NOMO-1 (cell line): ENCODE measurements around the gene MMP2.

Experiments used
- DNase-seq, 2 experiments: peaks; one replicate each; lab custom pipeline; 2025; ENCODE audit not compliant: unreplicated experiment in 2 of 2; lab: John Stamatoyannopoulos, UW

Gene MMP2

DNA sequence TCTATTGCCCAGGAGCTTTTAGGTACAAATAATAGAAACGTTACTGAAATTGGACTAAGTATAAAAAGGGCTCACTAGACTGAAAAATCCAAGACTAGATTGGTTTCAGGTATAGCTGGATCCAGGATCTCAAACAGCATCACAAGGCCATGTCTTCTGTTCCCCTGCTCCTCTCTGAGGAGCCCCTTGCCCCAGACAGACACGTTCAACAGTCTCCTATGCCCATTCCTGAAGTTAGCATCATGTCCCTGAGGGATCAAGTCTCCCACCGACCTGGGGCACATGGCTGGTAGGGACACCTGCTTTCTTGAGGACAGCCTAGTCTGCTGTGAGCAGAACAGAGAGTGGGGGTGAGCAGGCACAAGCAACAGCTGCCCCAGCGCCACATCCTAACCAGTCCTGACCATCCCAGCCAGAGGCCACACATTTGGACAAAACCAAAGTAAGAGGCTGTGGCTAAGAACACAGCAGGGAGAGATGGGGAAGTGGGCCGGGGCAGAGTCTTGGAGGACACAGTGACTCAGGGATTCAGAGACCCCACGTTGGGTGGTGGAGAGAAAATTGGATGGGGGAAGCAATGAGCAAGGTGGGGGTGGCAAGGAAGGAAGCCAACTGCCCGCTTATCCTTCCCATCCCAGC, 10.5 kb upstream of the MMP2 start:
- no peak for DNase-seq

DNA sequence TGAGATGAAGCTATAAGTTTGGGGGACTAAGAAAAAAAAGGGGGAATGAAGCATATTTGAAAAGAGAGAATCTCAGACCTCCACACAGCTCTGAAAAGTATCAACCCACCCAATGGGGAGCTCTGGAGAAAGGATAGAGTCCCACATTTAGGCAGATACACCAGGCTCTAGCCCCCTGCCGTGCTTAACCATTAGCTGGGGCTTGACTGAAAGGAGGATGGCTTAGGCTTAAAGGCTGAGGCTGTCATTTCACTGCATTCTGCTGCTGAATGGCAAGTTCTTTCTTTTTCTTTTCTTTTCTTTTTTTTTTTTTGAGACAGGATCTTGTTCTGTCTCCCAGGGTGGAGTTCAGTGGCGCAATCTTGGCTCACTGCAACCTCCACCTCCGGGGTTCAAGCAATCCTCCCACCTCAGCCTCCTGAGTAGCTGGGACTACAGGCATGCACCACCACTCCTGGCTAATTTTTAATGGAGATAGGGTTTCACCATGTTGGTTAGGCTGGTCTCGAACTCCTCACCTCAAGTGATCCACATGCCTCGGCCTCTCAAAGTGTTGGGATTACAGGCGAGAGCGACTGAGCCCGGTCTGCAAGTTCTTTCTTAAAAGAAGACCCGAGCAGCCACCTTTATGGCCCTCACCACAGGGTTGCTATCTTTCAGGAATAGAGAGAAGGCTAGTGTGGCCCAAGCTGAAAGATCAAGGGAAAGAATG, 9.0 kb upstream of the MMP2 start:
- DNase-seq, result no peak

DNA sequence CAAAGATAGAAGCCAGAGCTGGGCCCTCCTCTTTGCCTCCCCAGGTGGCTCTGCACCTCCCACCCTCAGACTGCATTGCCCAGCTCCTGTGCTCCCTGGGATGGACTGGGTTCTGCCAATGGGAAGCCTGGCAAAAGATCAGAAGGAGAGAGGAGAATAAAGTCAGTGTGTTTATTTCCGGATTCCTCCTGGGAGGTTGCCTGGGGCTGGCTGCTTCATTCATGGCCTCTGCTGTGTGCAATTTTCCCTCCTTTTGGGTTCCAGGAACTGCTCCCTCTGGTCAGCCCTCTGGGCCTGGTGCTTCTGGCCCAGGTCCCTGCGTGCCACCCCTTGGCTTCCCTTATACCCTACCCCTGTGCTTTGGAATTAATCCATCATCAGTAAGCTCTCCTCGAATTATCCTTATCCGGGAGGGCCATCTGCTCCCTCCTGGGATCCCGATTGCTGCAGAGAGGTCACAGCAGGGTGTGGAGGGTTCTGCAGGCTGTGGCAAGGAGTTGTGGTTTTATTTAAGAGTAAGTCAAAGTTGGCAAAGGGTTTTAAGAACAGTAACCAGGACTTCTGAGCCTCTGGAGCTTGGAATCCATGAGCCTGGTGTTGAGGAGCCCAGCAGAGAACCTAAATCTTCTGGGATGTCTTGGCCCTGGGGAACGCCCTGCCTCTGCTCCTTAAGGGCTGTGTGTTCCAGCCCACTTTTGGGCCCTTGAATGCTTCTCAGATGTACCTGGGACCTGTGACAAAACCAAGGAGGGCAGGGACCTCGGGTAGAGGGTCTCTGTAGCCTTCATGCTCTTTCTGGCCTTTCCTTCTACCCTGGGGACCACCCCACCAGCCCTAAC, 8.2 kb upstream of the MMP2 start:
- DNase-seq, result no peak

DNA sequence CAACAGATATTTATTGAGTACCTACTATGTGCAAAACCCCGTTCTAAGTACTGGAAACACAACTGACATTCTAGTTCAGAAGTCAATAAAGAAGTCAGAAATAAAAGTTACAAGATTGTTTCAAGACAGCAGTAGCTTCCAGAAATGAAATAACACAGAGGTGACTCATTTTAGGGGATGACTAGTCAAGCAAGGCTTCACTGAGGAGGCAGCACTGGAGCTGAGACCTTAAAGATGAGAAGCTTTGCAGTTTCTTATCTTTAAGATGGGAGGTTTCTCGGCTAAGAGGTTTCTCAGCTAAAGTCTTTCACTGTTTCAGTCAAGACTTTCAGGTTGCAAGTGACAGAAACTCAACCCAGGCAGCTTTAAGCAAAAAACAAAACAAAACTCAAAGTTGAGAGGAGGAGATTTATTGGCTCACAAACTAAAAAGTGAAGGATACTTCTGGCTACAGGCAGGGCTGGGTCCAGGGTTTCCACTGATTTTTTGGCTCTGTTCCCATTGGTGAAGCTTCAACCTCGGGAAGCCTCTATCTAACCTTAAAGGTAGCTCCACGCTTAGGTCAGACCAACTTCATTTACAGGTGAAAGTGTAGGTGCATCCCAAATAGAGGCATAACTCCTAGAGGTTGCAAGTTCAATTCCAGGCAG, 7.4 kb upstream of the MMP2 start:
- DNase-seq, result peak in 1 of 2 experiments; percentile 6

DNA sequence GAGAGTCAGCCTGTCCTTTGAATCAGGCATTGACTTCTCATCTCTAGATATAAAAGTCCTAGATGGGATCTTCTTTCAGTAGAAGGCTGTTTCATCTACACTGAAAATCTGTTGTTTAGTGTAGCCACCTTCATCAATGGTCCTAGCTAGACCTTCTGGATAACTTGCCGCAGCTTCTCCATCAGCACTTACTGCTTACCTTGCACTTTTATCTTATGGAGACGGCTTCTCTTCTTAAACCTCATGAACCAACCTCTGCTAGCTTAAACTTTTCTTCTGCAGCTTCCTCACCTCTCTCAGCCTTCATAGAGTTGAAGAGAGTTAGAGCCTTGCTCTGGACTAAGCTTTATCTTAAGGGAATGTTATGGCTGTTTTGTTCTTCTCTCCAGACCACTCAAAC, 5.4 kb upstream of the MMP2 start:
- no peak for DNase-seq

DNA sequence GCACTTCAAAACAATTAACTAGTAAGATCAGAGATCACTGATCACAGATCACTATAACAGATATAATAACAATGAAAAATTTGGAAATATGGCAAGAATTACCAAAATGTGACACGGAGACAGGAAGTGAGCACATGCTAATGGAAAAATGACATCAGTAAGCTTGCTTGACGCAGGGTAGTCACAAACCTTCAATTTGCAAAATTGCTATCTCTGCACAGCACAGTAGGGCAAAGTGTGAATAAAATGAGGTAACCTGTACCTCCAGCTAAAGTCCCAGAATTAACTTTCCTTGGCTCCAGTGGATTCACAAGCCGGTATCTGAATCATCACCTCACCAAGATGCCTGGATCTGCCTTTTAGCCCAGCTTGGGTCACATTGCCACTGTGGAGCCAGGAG, 4.2 kb upstream of the MMP2 start:
- no peak for DNase-seq

DNA sequence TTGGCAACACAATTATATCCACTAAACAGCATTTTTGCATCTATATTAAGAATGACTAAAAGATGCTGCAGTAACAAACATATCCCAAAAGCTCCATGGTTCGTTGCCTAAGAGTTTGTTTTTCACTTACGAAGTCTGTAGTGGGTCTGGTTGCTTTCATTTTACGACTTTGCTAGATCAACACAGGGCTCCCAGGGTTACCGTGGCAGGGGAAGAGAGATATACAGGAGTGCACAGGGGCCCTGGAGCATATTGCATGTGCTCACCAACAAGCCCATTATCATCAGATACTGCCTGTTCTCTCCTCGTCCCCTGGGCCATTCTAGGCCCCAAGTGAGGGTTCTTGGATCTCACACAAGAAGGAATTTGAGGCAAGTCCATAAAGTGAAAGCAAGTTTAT, 3.1 kb upstream of the MMP2 start:
- DNase-seq, result no peak

DNA sequence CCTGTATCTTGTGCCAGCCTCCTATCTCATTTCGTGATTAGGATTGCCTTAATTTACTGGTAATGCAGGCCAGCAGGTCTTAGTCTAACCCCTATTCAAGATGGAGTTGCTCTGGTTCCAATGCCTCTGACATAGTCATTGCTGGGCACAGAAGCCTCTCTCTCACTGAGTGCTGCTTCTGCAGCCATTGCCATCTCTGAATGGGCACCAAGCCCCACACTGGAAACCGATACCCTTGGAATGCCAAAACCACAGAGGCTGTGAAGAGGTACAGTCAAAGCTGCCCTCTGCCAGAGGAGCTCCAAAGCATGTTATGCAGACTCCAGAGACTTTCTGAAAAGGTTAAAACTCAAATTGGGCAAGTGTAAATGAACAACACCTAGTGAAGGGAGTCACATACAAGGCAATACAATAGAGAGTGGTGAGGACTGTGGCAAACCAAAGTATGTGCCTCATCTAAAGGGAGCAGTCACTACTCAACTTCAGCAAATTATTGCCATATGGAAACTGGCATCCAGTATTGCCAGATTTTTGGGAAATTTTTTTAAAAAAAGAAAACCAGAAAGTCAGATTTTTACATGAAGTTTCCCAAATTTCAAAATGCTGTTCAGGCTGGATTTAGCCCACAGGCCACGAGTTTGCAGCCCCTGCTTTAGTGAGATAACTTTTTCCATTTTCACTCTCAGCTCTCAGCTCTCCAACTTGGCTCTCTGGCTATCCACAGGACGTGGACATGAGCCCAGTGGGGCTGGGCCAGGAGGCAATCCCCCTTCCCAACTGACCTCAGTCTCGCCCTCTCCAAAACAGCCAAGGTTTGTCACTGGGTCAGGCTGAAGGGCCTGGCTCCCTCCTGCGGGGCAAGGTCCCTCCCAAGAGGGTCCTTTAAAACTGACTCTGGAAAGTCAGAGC, 2.1 kb upstream of the MMP2 start:
- DNase-seq, result no peak

DNA sequence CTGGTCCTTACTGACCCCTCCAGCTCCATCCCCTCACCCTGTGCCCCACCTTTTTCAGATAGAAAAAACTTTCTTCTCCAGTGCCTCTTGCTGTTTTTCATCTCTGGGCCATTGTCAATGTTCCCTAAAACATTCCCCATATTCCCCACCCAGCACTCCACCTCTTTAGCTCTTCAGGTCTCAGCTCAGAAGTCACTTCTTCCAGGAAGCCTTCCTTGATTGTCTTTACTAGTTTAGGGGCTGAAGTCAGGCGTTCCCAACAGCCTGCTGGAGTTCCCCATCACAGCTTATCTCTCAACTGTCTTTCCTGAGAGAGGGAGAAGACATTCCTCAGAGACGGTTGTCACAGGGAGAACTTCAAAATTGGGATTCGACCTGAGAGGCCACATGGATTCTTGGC, 1.3 kb upstream of the MMP2 start:
- DNase-seq, result no peak

DNA sequence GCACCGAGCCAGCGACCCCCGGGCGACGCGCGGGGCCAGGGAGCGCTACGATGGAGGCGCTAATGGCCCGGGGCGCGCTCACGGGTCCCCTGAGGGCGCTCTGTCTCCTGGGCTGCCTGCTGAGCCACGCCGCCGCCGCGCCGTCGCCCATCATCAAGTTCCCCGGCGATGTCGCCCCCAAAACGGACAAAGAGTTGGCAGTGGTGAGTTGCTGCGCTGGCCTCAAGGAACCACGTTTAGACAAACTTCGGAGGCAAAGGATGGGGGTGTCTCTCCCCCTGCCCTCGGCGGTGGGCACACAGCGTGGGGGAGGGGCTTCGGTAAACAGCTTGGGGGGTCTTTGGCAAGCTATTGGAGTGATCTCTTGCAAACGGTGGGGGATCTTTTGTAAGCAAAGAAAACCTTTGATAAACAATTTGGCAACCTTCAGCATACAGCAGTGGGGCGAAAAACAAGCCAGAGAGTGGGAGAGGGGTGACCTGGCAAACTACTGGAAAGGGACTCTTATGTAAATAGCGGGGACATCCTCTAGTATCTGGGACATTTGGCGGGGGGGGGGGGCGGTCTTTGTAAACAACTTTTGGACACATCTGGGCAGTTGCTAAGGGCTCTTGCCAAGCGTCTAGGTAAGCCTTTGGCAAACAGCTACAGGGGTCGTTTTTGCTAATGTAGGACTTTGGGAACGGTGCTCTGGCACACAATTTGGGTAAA, 587 bp downstream of the MMP2 start:
- DNase-seq, result no peak

DNA sequence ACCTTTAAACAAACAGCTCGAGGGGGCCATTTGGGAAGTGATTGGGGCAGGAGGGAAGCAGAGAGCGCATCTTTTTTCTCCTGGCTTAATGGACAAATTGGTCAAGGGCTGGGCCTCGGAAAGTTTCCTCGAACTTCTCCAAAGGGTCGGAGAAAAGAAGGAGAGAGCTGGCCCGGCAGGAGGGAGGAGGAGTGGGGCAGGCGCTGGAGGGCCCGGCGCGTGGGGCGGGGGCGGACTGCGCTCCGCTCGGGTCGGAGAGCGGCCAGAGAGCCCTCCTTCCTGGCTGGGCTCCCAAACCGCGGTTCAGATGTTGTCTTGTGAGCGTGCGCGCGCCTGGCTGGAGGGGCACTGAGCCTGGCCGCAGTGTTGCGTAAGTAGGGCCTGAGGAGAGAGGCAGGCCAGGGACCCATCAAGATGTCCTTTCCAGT, 1.2 kb downstream of the MMP2 start:
- peak in 1 of 2 experiments; percentile 4 for DNase-seq

DNA sequence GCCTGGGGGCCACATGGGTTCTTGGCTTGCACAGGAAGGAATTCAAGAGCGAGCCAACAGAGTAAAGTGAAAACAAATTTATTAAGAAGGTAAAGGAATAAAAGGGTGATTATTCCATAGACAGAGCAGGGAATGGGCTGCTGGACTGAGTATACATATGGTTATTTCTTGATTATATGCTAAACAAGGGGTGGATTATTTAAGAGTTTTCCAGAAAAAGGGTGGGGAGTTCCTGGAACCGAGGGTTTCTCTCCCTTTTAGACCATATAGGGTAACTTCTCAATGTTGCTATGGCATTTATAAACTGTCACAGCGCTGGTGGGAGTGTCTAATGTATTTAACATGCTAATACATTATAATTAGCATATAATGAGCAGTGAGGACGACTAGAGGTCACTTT, 2.0 kb downstream of the MMP2 start:
- DNase-seq, result no peak

DNA sequence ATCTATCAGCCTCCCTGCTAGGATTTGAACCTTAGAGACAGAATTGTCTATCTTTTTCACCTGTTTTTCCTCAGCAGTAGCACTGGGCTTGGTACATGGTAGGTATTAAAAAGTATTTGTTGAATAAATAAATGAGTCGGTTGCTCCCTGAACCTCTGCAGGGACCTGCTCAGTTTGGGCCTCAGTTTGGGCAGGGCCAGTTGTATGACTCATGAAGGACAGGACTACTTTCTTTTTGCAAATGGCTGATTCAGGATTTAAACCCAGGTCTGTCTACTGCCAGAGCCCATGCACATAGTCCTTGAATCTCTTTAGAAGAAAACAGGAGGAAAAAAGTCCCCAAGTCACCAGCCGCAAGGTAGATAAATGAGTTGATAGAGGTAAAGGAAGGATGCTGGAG, 3.1 kb downstream of the MMP2 start:
- DNase-seq, result no peak

DNA sequence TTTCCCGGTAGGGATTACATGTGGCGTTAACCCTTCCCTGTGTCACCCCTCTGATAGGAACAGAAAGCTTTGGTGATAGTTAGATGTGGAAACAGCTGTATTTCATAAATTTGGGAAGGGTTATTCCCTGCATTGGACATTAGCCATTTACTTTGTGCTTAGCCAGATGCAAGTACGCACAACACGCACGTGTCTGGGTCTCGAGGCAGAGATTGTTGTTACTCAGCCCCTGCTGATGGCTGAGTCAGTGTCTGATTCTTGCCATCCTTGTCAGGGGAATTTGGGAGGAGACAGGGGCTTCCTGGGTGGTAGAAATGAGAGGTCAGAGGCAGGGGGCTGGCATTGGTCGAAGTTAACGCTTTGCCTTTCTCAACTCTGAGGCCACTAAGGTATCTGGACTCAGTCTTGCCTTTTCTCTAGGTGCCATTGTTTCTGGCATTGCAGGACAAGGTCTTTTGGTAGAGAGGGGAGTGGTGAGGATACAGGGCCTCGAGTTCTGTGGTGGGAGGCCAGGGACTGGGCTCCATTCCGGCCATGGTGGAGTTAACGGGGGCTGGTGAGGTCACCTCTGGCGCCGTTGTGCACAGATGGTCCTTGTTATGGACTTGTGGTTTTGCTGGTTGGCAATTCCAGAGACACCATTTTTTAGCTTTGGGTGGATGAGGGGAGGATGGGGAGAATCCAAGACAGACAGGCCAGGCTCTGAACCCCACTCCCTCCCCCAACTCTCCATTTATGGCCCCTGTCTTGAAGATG, 8.2 kb downstream of the MMP2 start:
- DNase-seq, result no peak

DNA sequence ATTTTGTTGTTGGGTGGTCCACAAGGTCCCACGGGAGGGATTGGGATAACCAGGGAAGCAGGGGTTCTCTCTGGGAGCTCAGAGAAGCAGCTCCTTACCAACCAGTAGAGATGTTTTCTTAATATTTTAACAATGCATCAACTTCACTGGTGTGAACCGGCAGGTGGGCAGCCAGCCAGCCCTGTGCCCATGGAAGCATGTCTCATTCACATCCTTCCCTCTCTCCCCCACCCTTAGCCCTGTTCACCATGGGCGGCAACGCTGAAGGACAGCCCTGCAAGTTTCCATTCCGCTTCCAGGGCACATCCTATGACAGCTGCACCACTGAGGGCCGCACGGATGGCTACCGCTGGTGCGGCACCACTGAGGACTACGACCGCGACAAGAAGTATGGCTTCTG, 9.3 kb downstream of the MMP2 start:
- DNase-seq, result no peak

DNA sequence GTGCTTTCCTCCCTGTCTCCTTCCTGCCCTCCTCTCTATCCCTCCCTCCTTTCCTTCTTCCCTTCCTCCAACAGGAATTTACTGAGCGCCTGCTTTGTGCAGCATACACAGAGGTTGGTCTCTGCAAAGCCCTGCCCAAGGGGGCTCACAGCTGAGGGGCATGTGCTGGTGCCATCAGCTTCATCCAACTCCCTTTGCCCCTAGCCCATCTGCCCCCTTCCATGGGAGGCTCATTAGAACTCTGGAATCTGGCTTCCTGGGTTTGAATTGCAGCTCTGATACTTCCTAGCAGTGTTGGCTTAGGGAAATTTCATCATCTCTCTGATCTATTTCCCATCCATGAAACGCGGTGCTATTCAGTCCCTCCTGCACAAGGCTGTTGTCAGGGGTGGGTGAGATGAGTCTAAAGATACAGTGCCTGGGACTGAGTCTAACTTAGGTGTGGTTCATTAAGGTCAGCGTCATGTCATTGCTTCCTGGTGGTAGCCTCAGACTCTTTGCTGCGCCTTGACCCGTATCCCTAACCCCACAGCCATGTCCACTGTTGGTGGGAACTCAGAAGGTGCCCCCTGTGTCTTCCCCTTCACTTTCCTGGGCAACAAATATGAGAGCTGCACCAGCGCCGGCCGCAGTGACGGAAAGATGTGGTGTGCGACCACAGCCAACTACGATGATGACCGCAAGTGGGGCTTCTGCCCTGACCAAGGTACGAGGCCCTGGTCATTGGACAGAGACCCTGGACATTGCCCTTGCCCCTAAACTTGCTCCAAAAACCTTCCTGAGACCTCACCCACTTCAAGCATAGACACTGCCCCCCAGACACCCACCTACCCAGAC, 10.3 kb downstream of the MMP2 start:
- no peak for DNase-seq

DNA sequence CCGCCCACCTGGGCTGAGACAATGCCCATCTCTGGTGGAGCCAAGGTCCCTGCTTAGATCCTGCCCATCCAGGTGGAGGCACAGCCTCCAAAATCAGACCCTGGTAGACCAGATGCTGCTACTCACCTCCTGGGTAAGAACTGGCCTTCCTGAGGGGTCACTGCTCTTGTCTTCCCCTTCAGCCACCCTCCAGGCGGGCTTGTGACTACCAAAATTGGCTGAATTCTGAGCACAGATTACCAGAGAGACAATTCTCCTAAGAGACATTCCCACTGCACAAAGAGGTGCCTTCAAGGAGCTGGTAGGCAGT, 10.9 kb downstream of the MMP2 start:
- DNase-seq, result no peak

DNA sequence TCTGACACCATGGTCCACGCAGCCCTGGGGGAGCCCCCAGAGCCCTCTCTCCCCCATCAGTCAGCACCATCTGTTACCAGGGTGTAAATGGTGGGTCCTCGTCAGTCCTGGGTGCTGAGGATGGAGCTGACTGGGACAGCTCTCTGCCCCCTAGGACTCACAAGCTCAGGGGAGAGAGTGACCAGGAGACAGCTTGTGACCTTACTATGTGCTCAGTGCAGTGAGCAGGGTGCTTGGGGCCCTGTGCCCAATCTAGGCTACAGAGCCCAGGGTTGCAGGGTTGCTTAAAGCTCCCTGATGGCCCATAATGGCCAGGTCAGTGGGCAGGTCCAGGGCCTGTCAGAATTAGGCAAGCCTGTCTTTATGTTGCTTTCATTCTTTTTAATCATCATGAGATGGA, 11.3 kb downstream of the MMP2 start:
- no peak for DNase-seq
